ENCODE measurements around the gene CCDC83.

GRCh38 chr11:85874265-85874664 lies 19.1 kb downstream of the CCDC83 start:
- TF ChIP-seq JUNB (IDR thresholded peaks at IDR 0.05; ENCODE audit: unreplicated experiment) = no peak
- TF ChIP-seq, protein P1, sequence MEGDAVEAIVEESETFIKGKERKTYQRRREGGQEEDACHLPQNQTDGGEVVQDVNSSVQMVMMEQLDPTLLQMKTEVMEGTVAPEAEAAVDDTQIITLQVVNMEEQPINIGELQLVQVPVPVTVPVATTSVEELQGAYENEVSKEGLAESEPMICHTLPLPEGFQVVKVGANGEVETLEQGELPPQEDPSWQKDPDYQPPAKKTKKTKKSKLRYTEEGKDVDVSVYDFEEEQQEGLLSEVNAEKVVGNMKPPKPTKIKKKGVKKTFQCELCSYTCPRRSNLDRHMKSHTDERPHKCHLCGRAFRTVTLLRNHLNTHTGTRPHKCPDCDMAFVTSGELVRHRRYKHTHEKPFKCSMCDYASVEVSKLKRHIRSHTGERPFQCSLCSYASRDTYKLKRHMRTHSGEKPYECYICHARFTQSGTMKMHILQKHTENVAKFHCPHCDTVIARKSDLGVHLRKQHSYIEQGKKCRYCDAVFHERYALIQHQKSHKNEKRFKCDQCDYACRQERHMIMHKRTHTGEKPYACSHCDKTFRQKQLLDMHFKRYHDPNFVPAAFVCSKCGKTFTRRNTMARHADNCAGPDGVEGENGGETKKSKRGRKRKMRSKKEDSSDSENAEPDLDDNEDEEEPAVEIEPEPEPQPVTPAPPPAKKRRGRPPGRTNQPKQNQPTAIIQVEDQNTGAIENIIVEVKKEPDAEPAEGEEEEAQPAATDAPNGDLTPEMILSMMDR (conservative IDR thresholded peaks at IDR 0.05; ENCODE audit: low read depth in 2 of 2) = no peak
- TF ChIP-seq POLR2AphosphoS5 (IDR thresholded peaks at IDR 0.05; ENCODE audit: low read depth) = no peak
- no peak for TF ChIP-seq REST (IDR thresholded peaks at IDR 0.05; ENCODE audit: unreplicated experiment)
- no peak for TF ChIP-seq EZH2phosphoT487 (IDR thresholded peaks at IDR 0.05; ENCODE audit: unreplicated experiment)
- no peak for TF ChIP-seq ZNF331 (CRISPR knock-in tag; IDR thresholded peaks at IDR 0.05; ENCODE audit: low read depth)
- TF ChIP-seq EZH2 (IDR thresholded peaks at IDR 0.05; ENCODE audit: low read depth, unreplicated experiment) = no peak
- no peak for TF ChIP-seq CREB1 (CRISPR knock-in tag; IDR thresholded peaks at IDR 0.05; ENCODE audit: low read depth)
- TF ChIP-seq ETS1 (IDR thresholded peaks at IDR 0.05) = no peak
